Glutamatergic neuron (in vitro differentiated cells): ENCODE results near the gene HMX2. TPM values are rescaled to one million over a fixed set of nuclear protein-coding genes. Genes with fewer than 3 reads are reported as not detected.

Source experiments
- DNase-seq: peaks from one replicate; pipeline ENCODE4 v3.0.0; 2022
- H3K27ac Mint-ChIP-seq: one replicate; pipeline ENCODE4 v1.8.0; 2020; ENCODE audit warnings: mild to moderate bottlenecking, mixed read lengths, inconsistent platforms; ENCODE audit not compliant: unreplicated experiment
- H3K27me3 Mint-ChIP-seq: one replicate; pipeline ENCODE4 v1.8.0; 2020; ENCODE audit warnings: mild to moderate bottlenecking, moderate library complexity, mixed read lengths, inconsistent platforms; ENCODE audit not compliant: unreplicated experiment
- H3K36me3 Mint-ChIP-seq: one replicate; pipeline ENCODE4 v1.8.0; 2020; ENCODE audit warnings: mild to moderate bottlenecking, mixed read lengths, inconsistent platforms; ENCODE audit not compliant: unreplicated experiment
- H3K4me1 Mint-ChIP-seq: one replicate; pipeline ENCODE4 v1.8.0; 2020; ENCODE audit warnings: mild to moderate bottlenecking, low read depth, mixed read lengths, inconsistent platforms; ENCODE audit not compliant: unreplicated experiment
- H3K4me3 Mint-ChIP-seq: one replicate; pipeline ENCODE4 v1.8.0; 2020; ENCODE audit warnings: mild to moderate bottlenecking, mixed read lengths, inconsistent platforms; ENCODE audit not compliant: unreplicated experiment
- H3K9me3 Mint-ChIP-seq: one replicate; pipeline ENCODE4 v1.8.0; 2020; ENCODE audit warnings: mild to moderate bottlenecking, moderate library complexity, mixed read lengths, inconsistent platforms; ENCODE audit not compliant: unreplicated experiment
- CTCF ChIP-seq: fragments of 200-600 bp; sonication (generic); IDR thresholded peaks from one replicate; pipeline ENCODE4 v1.5.0; 2021; ENCODE audit not compliant: partially characterized antibody, unreplicated experiment
- total RNA-seq: library from RNA; stranded (reverse); fragmentation: NEBNext Ultra II Directional; extraction: Animal tissue kit (Norgen Biotek cat#: 25700); gene quantifications from one replicate; pipeline ENCODE4 v1.2.1, GENCODE V29; 2021; ENCODE audit not compliant: unreplicated experiment

HMX2 gene
- total RNA-seq, 1 donor from 2014 or later = not detected

GRCh38 chr10:123103944-123104343 is 44.0 kb upstream of the HMX2 start:
- Mint-ChIP-seq H3K9me3 (peaks cover 4% of the 10 kb centered on the region), H3K4me1 (no peaks in the 10 kb centered on the region), H3K4me3 (no peak overlapping the region), H3K27ac (no peak overlapping the region), H3K27me3 (no peaks in the 10 kb centered on the region), H3K36me3 (no peaks in the 10 kb centered on the region)
- no peak for TF ChIP-seq CTCF
- no peak for DNase-seq

GRCh38 chr10:123109466-123109865 is 38.5 kb upstream of the HMX2 start:
- no peak for DNase-seq
- no peak overlapping the region for H3K4me3 Mint-ChIP-seq
- H3K27ac Mint-ChIP-seq = no peak overlapping the region
- H3K4me1 Mint-ChIP-seq = no peaks in the 10 kb centered on the region
- TF ChIP-seq CTCF = no peak
- H3K9me3 Mint-ChIP-seq = no peaks in the 10 kb centered on the region
- no peaks in the 10 kb centered on the region for H3K27me3 Mint-ChIP-seq
- no peaks in the 10 kb centered on the region for H3K36me3 Mint-ChIP-seq

- no peak for TF ChIP-seq CTCF
- Mint-ChIP-seq H3K4me3 (no peak overlapping the region), H3K9me3 (peaks cover 1% of the 10 kb centered on the region), H3K4me1 (no peaks in the 10 kb centered on the region), H3K36me3 (no peaks in the 10 kb centered on the region), H3K27me3 (peaks cover 4% of the 10 kb centered on the region), H3K27ac (no peak overlapping the region)
- DNase-seq = no peak
These were observed 30.1 kb upstream of the HMX2 start for GRCh38 chr10:123117644-123118417.

- TF ChIP-seq CTCF = no peak
- Mint-ChIP-seq H3K4me3 (no peak overlapping the region), H3K4me1 (no peaks in the 10 kb centered on the region), H3K27ac (no peak overlapping the region), H3K36me3 (no peaks in the 10 kb centered on the region), H3K27me3 (peaks cover 4% of the 10 kb centered on the region), H3K9me3 (peaks cover 1% of the 10 kb centered on the region)
- DNase-seq = no peak
These were observed 28.9 kb upstream of the HMX2 start for GRCh38 chr10:123119081-123119480.

GRCh38 chr10:123126246-123126645 is 21.7 kb upstream of the HMX2 start:
- DNase-seq = no peak
- H3K27me3 Mint-ChIP-seq = peaks cover 7% of the 10 kb centered on the region
- no peak for TF ChIP-seq CTCF
- H3K4me1 Mint-ChIP-seq = no peaks in the 10 kb centered on the region
- H3K36me3 Mint-ChIP-seq = no peaks in the 10 kb centered on the region
- no peak overlapping the region for H3K27ac Mint-ChIP-seq
- no peaks in the 10 kb centered on the region for H3K9me3 Mint-ChIP-seq
- H3K4me3 Mint-ChIP-seq = no peak overlapping the region
